Right atrium auricular region (tissue), 2 donors: ENCODE data around the gene PALLD. TPM values are rescaled to one million over a fixed set of nuclear protein-coding genes. Genes with fewer than 3 reads are reported as not detected.
A peak's percentile ranks its signal among the peaks of the same experiment; 100 is the strongest.
"Not testable (repeated sequence)": the region's sequence is repeated elsewhere in the genome, so short reads cannot be mapped to it uniquely, and the experiment has no call there.

ENCODE experiments used
- DNase-seq: peaks from one replicate; pipeline ENCODE4 v3.0.0-alpha.2; 2019; ENCODE audit warnings: low spot score
- H3K27ac ChIP-seq, 2 donors: fragments of 200-600 bp; sonication (generic); 1 replicate in 1 of 2; 2 replicates in 1 of 2; pipeline ENCODE4 v1.5.1; 2016 to 2019
- H3K27me3 ChIP-seq, 2 donors: fragments of 200-600 bp; sonication (generic); one replicate each; pipeline versions ENCODE4 v1.5.1 to v1.6.0; 2017 to 2019
- H3K36me3 ChIP-seq: fragments of 200-600 bp; sonication (generic); one replicate; pipeline ENCODE4 v1.5.1; 2016
- H3K4me1 ChIP-seq, 2 donors: fragments of 200-600 bp; sonication (generic); one replicate each; pipeline versions ENCODE4 v1.5.1 to v1.6.0; 2017 to 2019
- H3K4me3 ChIP-seq, 2 donors: fragments of 200-600 bp; sonication (generic); 1 replicate in 1 of 2; 2 replicates in 1 of 2; pipeline ENCODE4 v1.5.1; 2017 to 2019; ENCODE audit warnings: mild to moderate bottlenecking in 1 of 2, moderate library complexity in 1 of 2
- H3K9me3 ChIP-seq, 2 donors: fragments of 200-600 bp; sonication (generic); one replicate each; pipeline ENCODE4 v1.5.1; 2019
- CTCF ChIP-seq, 2 donors: fragments of 200-600 bp; sonication (generic); IDR thresholded peaks; one replicate each; pipeline ENCODE4 v1.5.1; 2019; ENCODE audit warnings: antibody characterized with exemption in 2 of 2
- total RNA-seq, 2 donors: library from RNA; depleted of rRNA; stranded (reverse); fragments of >200 nt; gene quantifications; one replicate each; pipeline ENCODE4 v1.1.0, GENCODE V29; 2016

Gene PALLD
- total RNA-seq, 2 donors from 2014 or later = 764 to 782 TPM

DNA sequence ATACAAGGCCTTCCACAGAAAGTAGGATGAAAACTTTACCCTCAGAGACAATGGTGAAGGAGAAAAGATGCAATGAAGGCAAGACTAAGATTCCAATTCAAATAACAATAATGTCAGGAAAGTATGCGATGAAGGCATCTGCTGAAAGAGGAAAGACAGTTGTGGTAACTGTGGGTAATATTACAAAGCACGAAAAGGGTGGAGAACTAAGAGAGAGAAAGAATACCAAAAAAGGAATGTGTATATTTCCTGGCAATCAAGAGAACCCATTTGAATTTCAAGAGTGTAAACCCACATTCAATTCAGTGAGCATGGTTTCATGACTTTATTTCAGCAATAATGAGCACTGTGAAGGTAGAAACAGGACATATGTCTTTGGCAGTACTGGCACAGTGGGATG is 225.5 kb downstream of the PALLD start:
- Histone ChIP-seq H3K27me3 (no peaks in the 10 kb centered on the region), H3K27ac (peak overlapping the region in 1 of 2 donors; percentile 19), H3K4me1 (peaks cover 0 to 31% of the 10 kb centered on the region in 2 donors), H3K9me3 (no peaks in the 10 kb centered on the region), H3K4me3 (no peak overlapping the region), H3K36me3 (peaks cover 4% of the 10 kb centered on the region)
- DNase-seq = no peak
- no peak for TF ChIP-seq CTCF (IDR thresholded peaks at IDR 0.05)

GRCh38 chr4:168723020-168723419 is 226.2 kb downstream of the PALLD start:
- no peak for TF ChIP-seq CTCF (IDR thresholded peaks at IDR 0.05)
- Histone ChIP-seq H3K36me3 (peaks cover 4% of the 10 kb centered on the region), H3K9me3 (no peaks in the 10 kb centered on the region), H3K4me3 (no peak overlapping the region), H3K27ac (peak overlapping the region in 1 of 2 donors; percentile 19), H3K27me3 (no peaks in the 10 kb centered on the region), H3K4me1 (peaks cover 0 to 25% of the 10 kb centered on the region in 2 donors)
- DNase-seq = no peak

GRCh38 chr4:168723569-168723968 is 226.7 kb downstream of the PALLD start:
- no peak for DNase-seq
- Histone ChIP-seq H3K36me3 (peaks cover 4% of the 10 kb centered on the region), H3K27ac (peak overlapping the region in 1 of 2 donors; percentile 19), H3K4me1 (peaks cover 0 to 20% of the 10 kb centered on the region in 2 donors), H3K4me3 (no peak overlapping the region), H3K27me3 (no peaks in the 10 kb centered on the region), H3K9me3 (no peaks in the 10 kb centered on the region)
- no peak for TF ChIP-seq CTCF (IDR thresholded peaks at IDR 0.05)

DNA sequence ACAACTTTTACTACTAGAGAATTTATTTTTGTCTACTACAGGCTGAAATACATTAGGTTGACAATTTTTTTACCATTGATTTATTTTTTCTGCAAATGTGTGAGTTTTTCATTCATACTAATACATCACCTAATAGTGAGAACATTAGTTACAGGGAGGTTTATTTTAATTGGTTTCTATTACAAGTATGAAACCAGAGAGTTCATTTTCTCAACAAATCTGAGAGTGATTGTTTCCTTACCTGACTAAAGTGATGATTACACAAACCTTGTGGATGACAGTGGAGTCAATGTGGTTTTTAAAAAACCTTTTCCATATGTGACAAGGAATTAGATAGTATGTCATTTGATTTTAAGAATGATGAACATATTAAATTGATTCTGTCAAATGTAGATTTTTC is 227.4 kb downstream of the PALLD start:
- TF ChIP-seq CTCF (IDR thresholded peaks at IDR 0.05) = no peak
- no peaks in the 10 kb centered on the region for H3K9me3 ChIP-seq
- H3K27ac ChIP-seq = no peak overlapping the region
- no peak overlapping the region for H3K4me3 ChIP-seq
- H3K36me3 ChIP-seq = peaks cover 4% of the 10 kb centered on the region
- no peaks in the 10 kb centered on the region for H3K27me3 ChIP-seq
- peaks cover 0 to 20% of the 10 kb centered on the region in 2 donors for H3K4me1 ChIP-seq
- no peak for DNase-seq

DNA sequence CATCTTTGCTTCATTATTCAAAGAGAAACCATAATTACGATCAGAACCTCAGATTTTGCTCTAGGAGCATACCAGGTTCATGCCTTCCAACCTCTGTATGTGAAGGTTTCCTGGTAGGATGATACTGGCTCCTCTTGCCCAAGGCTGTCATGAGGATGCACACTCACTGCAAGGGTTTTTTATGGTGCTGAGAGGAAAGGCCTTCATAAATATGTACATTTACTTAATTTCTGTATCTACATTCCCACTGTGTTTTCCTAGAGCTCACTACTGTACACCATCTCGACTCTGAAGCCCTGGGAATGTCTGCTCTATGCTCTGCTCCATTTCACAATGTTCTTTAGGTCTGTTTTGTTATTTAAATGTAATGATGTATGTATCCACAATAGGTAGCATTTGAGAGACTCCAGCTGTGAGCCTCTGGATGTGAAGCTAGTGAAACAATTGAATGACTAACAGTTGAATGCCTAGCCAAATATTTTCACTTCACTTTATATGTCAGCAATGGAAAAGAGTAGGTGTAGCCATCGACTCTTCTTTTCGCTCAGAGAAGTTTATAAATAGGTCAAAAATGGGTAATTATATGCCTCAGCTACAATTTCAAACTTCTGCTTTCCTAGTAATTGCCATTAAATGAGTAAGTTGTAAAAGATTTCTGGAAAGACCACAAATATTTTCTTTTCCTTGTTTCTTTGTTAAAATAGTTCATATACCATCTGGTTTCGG is 228.0 kb downstream of the PALLD start:
- H3K27ac ChIP-seq = no peak overlapping the region
- no peaks in the 10 kb centered on the region for H3K9me3 ChIP-seq
- H3K4me3 ChIP-seq = no peak overlapping the region
- no peak for TF ChIP-seq CTCF (IDR thresholded peaks at IDR 0.05)
- peaks cover 1% of the 10 kb centered on the region for H3K36me3 ChIP-seq
- DNase-seq = no peak
- peaks cover 0 to 20% of the 10 kb centered on the region in 2 donors for H3K4me1 ChIP-seq
- no peaks in the 10 kb centered on the region for H3K27me3 ChIP-seq

DNA sequence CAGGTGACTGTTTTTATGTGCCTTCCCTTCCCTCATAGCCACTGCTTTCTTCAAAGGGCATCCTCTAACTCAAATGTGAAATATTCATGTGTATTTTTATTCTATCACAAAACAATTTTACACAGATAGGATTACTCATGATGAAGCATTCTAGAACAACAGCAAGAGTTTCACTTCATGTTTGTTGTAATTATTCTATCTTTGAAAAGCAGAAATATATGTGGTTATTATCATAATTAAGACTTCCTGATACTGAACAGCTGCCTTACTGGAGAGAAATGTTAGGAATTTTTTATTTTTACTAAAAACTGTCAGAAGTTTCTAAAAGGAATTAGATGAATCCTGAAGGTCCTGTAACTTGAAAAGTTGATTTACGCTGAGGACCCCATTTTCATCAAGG is 229.1 kb downstream of the PALLD start:
- no peaks in the 10 kb centered on the region for H3K27me3 ChIP-seq
- no peaks in the 10 kb centered on the region for H3K36me3 ChIP-seq
- H3K4me1 ChIP-seq = peaks cover 0 to 26% of the 10 kb centered on the region in 2 donors
- no peak for DNase-seq
- H3K27ac ChIP-seq = no peak overlapping the region
- H3K4me3 ChIP-seq = no peak overlapping the region
- no peaks in the 10 kb centered on the region for H3K9me3 ChIP-seq
- TF ChIP-seq CTCF (IDR thresholded peaks at IDR 0.05) = no peak

DNA sequence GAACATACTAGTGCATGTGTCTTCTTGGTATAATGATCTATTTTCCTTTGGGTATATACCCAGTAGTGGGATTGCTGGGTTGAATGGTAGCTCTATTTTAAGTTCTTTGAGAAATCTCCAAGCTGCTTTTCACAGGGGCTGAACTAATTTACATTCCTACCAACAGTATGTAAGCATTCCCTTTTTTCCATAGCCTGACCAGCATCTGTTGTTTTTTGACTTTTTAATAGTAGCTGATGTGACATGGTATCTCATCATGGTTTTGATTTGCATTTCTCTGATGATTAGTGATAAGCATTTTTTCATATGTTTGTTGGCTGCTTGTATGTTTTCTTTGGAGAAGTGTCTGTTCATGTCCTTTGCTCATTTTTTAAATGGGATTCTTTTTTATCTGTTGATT is 230.3 kb downstream of the PALLD start:
- DNase-seq, H3K27me3 ChIP-seq, H3K9me3 ChIP-seq, H3K4me3 ChIP-seq, H3K27ac ChIP-seq, H3K36me3 ChIP-seq: not testable (repeated sequence)
- H3K4me1 ChIP-seq = peaks cover 0 to 26% of the 10 kb centered on the region in 2 donors
